Bronchial epithelial cell (primary cell): ENCODE results near the gene RNGTT. TPM values are rescaled to one million over a fixed set of nuclear protein-coding genes. Genes with fewer than 3 reads are reported as not detected.

Experiments used
- DNase-seq: peaks from one replicate; pipeline ENCODE4 v3.0.0-alpha.2; 2010; ENCODE audit warnings: low read depth
- FAIRE-seq: peaks from 2 replicates; lab custom pipeline; 2011; peaks lifted over from hg19 to GRCh38; lab: Jason Lieb, UNC
- H3K27me3 ChIP-seq: 2 replicates; pipeline ENCODE4 v1.5.1; 2011; ENCODE audit warnings: low read length; ENCODE audit not compliant: control insufficient read depth, insufficient read depth
- H3K36me3 ChIP-seq: 2 replicates; pipeline ENCODE4 v1.5.1; 2011; ENCODE audit warnings: low read length; ENCODE audit not compliant: control insufficient read depth, insufficient read depth
- H3K4me3 ChIP-seq: 2 replicates; pipeline ENCODE4 v1.5.1; 2011; ENCODE audit warnings: mild to moderate bottlenecking, low read depth, low read length, control low read depth
- CTCF ChIP-seq: IDR thresholded peaks from 2 replicates; pipeline ENCODE4 v1.5.1; 2011; ENCODE audit warnings: mild to moderate bottlenecking, moderate library complexity, low read length, control low read depth, inconsistent platforms; ENCODE audit not compliant: insufficient read depth, severe bottlenecking
- total RNA-seq: library from RNA; depleted of rRNA; stranded (reverse); fragments of >200 nt; gene quantifications from 2 replicates; pipeline ENCODE4 v1.2.1, GENCODE V29; 2014

Gene RNGTT
- total RNA-seq, 1 donor from 2014 or later = 20.8 TPM

- FAIRE-seq = no peak
- DNase-seq = no peak
- H3K4me3 ChIP-seq = no peak overlapping the region
- H3K36me3 ChIP-seq = no peaks in the 10 kb centered on the region
- no peaks in the 10 kb centered on the region for H3K27me3 ChIP-seq
- TF ChIP-seq CTCF = no peak
Measured at GRCh38 chr6:88920774-88921733, 42.4 kb downstream of the RNGTT start.

- no peaks in the 10 kb centered on the region for H3K27me3 ChIP-seq
- no peaks in the 10 kb centered on the region for H3K36me3 ChIP-seq
- H3K4me3 ChIP-seq = no peak overlapping the region
- FAIRE-seq (no peak), DNase-seq (no peak)
- no peak for TF ChIP-seq CTCF
Measured at GRCh38 chr6:88920088-88920487, 43.3 kb downstream of the RNGTT start.

GRCh38 chr6:88919032-88919431 is 44.4 kb downstream of the RNGTT start:
- FAIRE-seq (no peak), DNase-seq (no peak)

GRCh38 chr6:88916615-88917208 is 46.7 kb downstream of the RNGTT start:
- Histone ChIP-seq H3K27me3 (no peaks in the 10 kb centered on the region), H3K4me3 (no peak overlapping the region), H3K36me3 (no peaks in the 10 kb centered on the region)
- FAIRE-seq = no peak
- DNase-seq = peak; percentile 87
- no peak for TF ChIP-seq CTCF

More at GRCh38 chr6:88919032-88919431, 44.4 kb downstream of the RNGTT start:
- H3K27me3 ChIP-seq = no peaks in the 10 kb centered on the region
- no peak overlapping the region for H3K4me3 ChIP-seq
- no peaks in the 10 kb centered on the region for H3K36me3 ChIP-seq
- TF ChIP-seq CTCF = peak; percentile 7

- Histone ChIP-seq H3K36me3 (no peaks in the 10 kb centered on the region), H3K4me3 (no peak overlapping the region), H3K27me3 (no peaks in the 10 kb centered on the region)
- no peak for TF ChIP-seq CTCF
- DNase-seq = no peak
- FAIRE-seq = no peak
Measured at GRCh38 chr6:88914895-88915598, 48.4 kb downstream of the RNGTT start.
